K562 (cell line): ENCODE data around the gene PTPRG.

Experiments used
- ASH1L ChIP-seq: fragments of 450-650 bp; IDR thresholded peaks from 2 replicates; pipeline ENCODE4 v1.6.1; 2018; ENCODE audit warnings: borderline replicate concordance, mild to moderate bottlenecking, low read depth; ENCODE audit not compliant: partially characterized antibody
- BRD4 ChIP-seq: fragments of 200-600 bp; sonication (generic); IDR thresholded peaks from 2 replicates; pipeline ENCODE4 v1.6.1; 2017; ENCODE audit warnings: inconsistent platforms
- CTCF ChIP-seq, 3 experiments: IDR thresholded peaks in 2 of 3; conservative IDR thresholded peaks in 1 of 3; 2 replicates each; pipeline ENCODE4 v1.5.1; 2011 to 2012; ENCODE audit warnings: low read length in 3 of 3, mild to moderate bottlenecking in 3 of 3, control low read depth in 2 of 3, improper control_type of control experiment in 1 of 3, inconsistent platforms in 1 of 3, low read depth in 1 of 3, mixed read lengths in 1 of 3, moderate library complexity in 1 of 3; ENCODE audit not compliant: insufficient read depth in 2 of 3
- DPF2 ChIP-seq: fragments of 450-650 bp; IDR thresholded peaks from 2 replicates; pipeline ENCODE4 v1.6.1; 2016
- EP300 ChIP-seq: IDR thresholded peaks from 2 replicates; pipeline ENCODE4 v1.6.1; 2012; ENCODE audit warnings: low read length, improper control_type of control experiment
- JUN ChIP-seq, 2 experiments: sonication (generic) in 1 of 2; formaldehyde crosslinking in 1 of 2; IDR thresholded peaks; 2 replicates each; pipeline versions ENCODE4 v1.6.1 to v1.8.0; 2012 to 2022; ENCODE audit warnings: borderline replicate concordance in 2 of 2, mild to moderate bottlenecking in 2 of 2, improper control_type of control experiment in 1 of 2, low read depth in 1 of 2, low read length in 1 of 2, missing genetic modification reagents in 1 of 2
- KDM1A ChIP-seq, 2 experiments: fragments of 450-650 bp; IDR thresholded peaks; 2 replicates each; pipeline ENCODE4 v1.6.1; 2016; ENCODE audit warnings: mild to moderate bottlenecking in 2 of 2
- KLF13 ChIP-seq: fragments of 450-650 bp; IDR thresholded peaks from 2 replicates; pipeline ENCODE4 v1.6.1; 2016; ENCODE audit warnings: missing genetic modification characterization, low read depth, mild to moderate bottlenecking, missing compliant biosample characterization, moderate library complexity, borderline replicate concordance
- NR2C2 ChIP-seq, 2 experiments: fragments of 200-800 bp in 1 of 2; sonication (Bioruptor generic) in 1 of 2; sonication (generic) in 1 of 2; formaldehyde crosslinking in 1 of 2; IDR thresholded peaks; 2 replicates each; pipeline versions ENCODE4 v1.6.1 to v1.8.0; 2016 to 2022; ENCODE audit warnings: mild to moderate bottlenecking in 1 of 2, missing compliant biosample characterization in 1 of 2, missing genetic modification characterization in 1 of 2, missing genetic modification reagents in 1 of 2
- SIN3A ChIP-seq, 2 experiments: fragments of 150-350 bp in 1 of 2; IDR thresholded peaks; 2 replicates each; pipeline ENCODE4 v1.6.1; 2011 to 2016; ENCODE audit warnings: borderline replicate concordance in 2 of 2, low read depth in 2 of 2, low read length in 2 of 2, mild to moderate bottlenecking in 2 of 2, moderate library complexity in 2 of 2; ENCODE audit not compliant: control insufficient read depth in 1 of 2
- THAP7 ChIP-seq: fragments of 250-450 bp; sonication (Bioruptor Pico); IDR thresholded peaks from 2 replicates; pipeline ENCODE4 v1.5.0; 2021
- ZNF184 ChIP-seq: sonication (generic); formaldehyde crosslinking; IDR thresholded peaks from 2 replicates; pipeline ENCODE4 v1.5.0; 2020; ENCODE audit warnings: missing genetic modification reagents

- TF ChIP-seq CTCF (IDR thresholded peaks at IDR 0.05 in 2 of 3, conservative IDR thresholded peaks at IDR 0.05 in 1 of 3; ENCODE audit: insufficient read depth in 2 of 3, low read depth in 1 of 3, low read length in 3 of 3) (no peak), DPF2 (no peak), KDM1A (IDR thresholded peaks at IDR 0.05) (no peak), EP300 (no peak), THAP7 (CRISPR knock-in tag) (no peak), ASH1L (no peak), ZNF184 (no peak), SIN3A (IDR thresholded peaks at IDR 0.05; ENCODE audit: borderline replicate concordance in 2 of 2, control insufficient read depth in 1 of 2, low read depth in 2 of 2, low read length in 2 of 2) (no peak), KLF13 (tag) (no peak), NR2C2 (CRISPR knock-in tag; IDR thresholded peaks at IDR 0.05) (no peak), NR2C2 (tag; IDR thresholded peaks at IDR 0.05) (no peak), BRD4 (no peak), JUN (IDR thresholded peaks at IDR 0.05; ENCODE audit: borderline replicate concordance, low read depth, low read length) (no peak), JUN (CRISPR knock-in tag; IDR thresholded peaks at IDR 0.05; ENCODE audit: borderline replicate concordance) (no peak)
Observed at GRCh38 chr3:61934505-61934871, 373.1 kb downstream of the PTPRG start.
